Keratinocyte (primary cell): Measurements from ENCODE around the gene CADM2. TPM values are rescaled to one million over a fixed set of nuclear protein-coding genes. Genes with fewer than 3 reads are reported as not detected.

Experiments used
- DNase-seq: peaks from one replicate; pipeline ENCODE4 v3.0.0-alpha.2; 2011; ENCODE audit warnings: low read depth, missing footprints, low spot score
- FAIRE-seq: peaks from 2 replicates; lab custom pipeline; 2011; peaks lifted over from hg19 to GRCh38; lab: Jason Lieb, UNC
- H2AFZ ChIP-seq: 2 replicates; pipeline ENCODE4 v1.6.0; 2012; ENCODE audit warnings: low read length, control low read depth, inconsistent platforms; ENCODE audit not compliant: control insufficient read depth
- H3K27ac ChIP-seq: 2 replicates; pipeline ENCODE4 v1.5.1; 2011; ENCODE audit warnings: low read length; ENCODE audit not compliant: control insufficient read depth, insufficient read depth
- H3K27me3 ChIP-seq: 3 replicates; pipeline ENCODE4 v1.6.0; 2011; ENCODE audit warnings: low read length; ENCODE audit not compliant: control insufficient read depth, insufficient read depth; ENCODE audit errors: extremely low read depth
- H3K36me3 ChIP-seq, 2 experiments: 2 replicates in 1 of 2; 3 replicates in 1 of 2; pipeline ENCODE4 v1.5.1; 2011; ENCODE audit warnings: low read length in 2 of 2, mild to moderate bottlenecking in 1 of 2; ENCODE audit not compliant: control insufficient read depth in 2 of 2, insufficient read depth in 2 of 2; ENCODE audit errors: extremely low read depth in 1 of 2
- H3K4me1 ChIP-seq: 3 replicates; pipeline ENCODE4 v1.5.1; 2011; ENCODE audit warnings: low read length; ENCODE audit not compliant: control insufficient read depth, insufficient read depth; ENCODE audit errors: extremely low read depth
- H3K4me2 ChIP-seq: 3 replicates; pipeline ENCODE4 v1.6.0; 2011; ENCODE audit warnings: low read depth, low read length; ENCODE audit not compliant: control insufficient read depth, insufficient read depth; ENCODE audit errors: extremely low read depth
- H3K4me3 ChIP-seq, 3 experiments: fragments of 200-600 bp in 1 of 3; sonication (generic) in 1 of 3; 2 replicates in 2 of 3; 3 replicates in 1 of 3; pipeline ENCODE4 v1.5.1; 2011 to 2016; ENCODE audit warnings: low read length in 3 of 3, mild to moderate bottlenecking in 3 of 3, control low read depth in 2 of 3, inconsistent platforms in 1 of 3, low read depth in 1 of 3, mixed read lengths in 1 of 3, mixed run types in 1 of 3, moderate library complexity in 1 of 3; ENCODE audit not compliant: control insufficient read depth in 2 of 3, insufficient read depth in 2 of 3; ENCODE audit errors: extremely low read depth in 1 of 3
- H3K79me2 ChIP-seq: 2 replicates; pipeline ENCODE4 v1.6.0; 2012; ENCODE audit warnings: low read length; ENCODE audit not compliant: control insufficient read depth, insufficient read depth
- H3K9ac ChIP-seq: 3 replicates; pipeline ENCODE4 v1.6.0; 2011; ENCODE audit warnings: low read length; ENCODE audit not compliant: control insufficient read depth, insufficient read depth; ENCODE audit errors: extremely low read depth
- H3K9me1 ChIP-seq: 3 replicates; pipeline ENCODE4 v1.6.0; 2011; ENCODE audit warnings: low read length; ENCODE audit not compliant: control insufficient read depth, insufficient read depth; ENCODE audit errors: extremely low read depth
- H3K9me3 ChIP-seq: 2 replicates; pipeline ENCODE4 v1.5.1; 2012; ENCODE audit warnings: low read depth, low read length; ENCODE audit not compliant: control insufficient read depth
- H4K20me1 ChIP-seq: 3 replicates; pipeline ENCODE4 v1.6.0; 2011; ENCODE audit warnings: low read length; ENCODE audit not compliant: control insufficient read depth, insufficient read depth; ENCODE audit errors: extremely low read depth
- EZH2 ChIP-seq: IDR thresholded peaks from one replicate; pipeline ENCODE4 v1.6.1; 2012; ENCODE audit warnings: inconsistent platforms, mild to moderate bottlenecking, low read length, moderate library complexity
- dilution Hi-C: fragments of 300-500 bp; cut with MboI; formaldehyde crosslinking; loops from one replicate; pipeline ENCODE4 v1.7.0; 2020; ENCODE audit warnings: low sequenced_read_pairs; ENCODE audit not compliant: extremely low pct_ligation_motif_present
- polyA plus RNA-seq, 5 experiments: library from polyadenylated mRNA; depleted of rRNA in 3 of 5; stranded (reverse) in 3 of 5; stranded (forward) in 1 of 5; unstranded in 1 of 5; fragments of >200 nt; gene quantifications; 1 replicate in 1 of 5; 2 replicates in 3 of 5; 3 replicates in 1 of 5; pipeline versions ENCODE4 v1.2.1 to v1.2.3, GENCODE V29; 2011 to 2012; ENCODE audit warnings: missing spikeins in 2 of 5, low read depth in 1 of 5, low replicate concordance in 1 of 5
- TF ChIP-seq, protein P1 (sequence below), 3 experiments: IDR thresholded peaks in 1 of 3; conservative IDR thresholded peaks in 1 of 3; optimal IDR thresholded peaks in 1 of 3; 2 replicates in 2 of 3; 3 replicates in 1 of 3; pipeline versions ENCODE3 to v1.5.1; 2011; ENCODE audit warnings: low read length in 3 of 3, mild to moderate bottlenecking in 3 of 3, moderate library complexity in 2 of 3, control low read depth in 1 of 3, inconsistent platforms in 1 of 3; ENCODE audit not compliant: insufficient read depth in 2 of 3; ENCODE audit errors: extremely low read depth in 1 of 3

Gene CADM2
- polyA plus RNA-seq, 1 donor (not counting 4 experiments of a cell fraction or from before 2014, with no cell fraction given), result not detected

GRCh38 chr3:85662462-85662861 lies 703.7 kb downstream of the CADM2 start:
- Histone ChIP-seq H3K9me1 (no peaks in the 10 kb centered on the region), H3K4me2 (no peak overlapping the region), H4K20me1 (no peaks in the 10 kb centered on the region), H3K36me3 (no peaks in the 10 kb centered on the region), H3K79me2 (no peaks in the 10 kb centered on the region), H3K4me3 (no peak overlapping the region), H3K27me3 (no peaks in the 10 kb centered on the region), H3K9ac (no peak overlapping the region), H3K9me3 (no peaks in the 10 kb centered on the region), H3K27ac (no peak overlapping the region), H2AFZ (no peak overlapping the region), H3K4me1 (no peaks in the 10 kb centered on the region)
- no peak for FAIRE-seq
- TF ChIP-seq, protein P1, sequence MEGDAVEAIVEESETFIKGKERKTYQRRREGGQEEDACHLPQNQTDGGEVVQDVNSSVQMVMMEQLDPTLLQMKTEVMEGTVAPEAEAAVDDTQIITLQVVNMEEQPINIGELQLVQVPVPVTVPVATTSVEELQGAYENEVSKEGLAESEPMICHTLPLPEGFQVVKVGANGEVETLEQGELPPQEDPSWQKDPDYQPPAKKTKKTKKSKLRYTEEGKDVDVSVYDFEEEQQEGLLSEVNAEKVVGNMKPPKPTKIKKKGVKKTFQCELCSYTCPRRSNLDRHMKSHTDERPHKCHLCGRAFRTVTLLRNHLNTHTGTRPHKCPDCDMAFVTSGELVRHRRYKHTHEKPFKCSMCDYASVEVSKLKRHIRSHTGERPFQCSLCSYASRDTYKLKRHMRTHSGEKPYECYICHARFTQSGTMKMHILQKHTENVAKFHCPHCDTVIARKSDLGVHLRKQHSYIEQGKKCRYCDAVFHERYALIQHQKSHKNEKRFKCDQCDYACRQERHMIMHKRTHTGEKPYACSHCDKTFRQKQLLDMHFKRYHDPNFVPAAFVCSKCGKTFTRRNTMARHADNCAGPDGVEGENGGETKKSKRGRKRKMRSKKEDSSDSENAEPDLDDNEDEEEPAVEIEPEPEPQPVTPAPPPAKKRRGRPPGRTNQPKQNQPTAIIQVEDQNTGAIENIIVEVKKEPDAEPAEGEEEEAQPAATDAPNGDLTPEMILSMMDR (optimal IDR thresholded peaks at IDR 0.05 in 1 of 3, IDR thresholded peaks at IDR 0.05 in 1 of 3, conservative IDR thresholded peaks at IDR 0.05 in 1 of 3; ENCODE audit: extremely low read depth in 1 of 3, insufficient read depth in 2 of 3, low read length in 3 of 3), result no peak
- no peak for TF ChIP-seq EZH2
- no peak for DNase-seq
- dilution Hi-C loops, result no loop called here

DNA sequence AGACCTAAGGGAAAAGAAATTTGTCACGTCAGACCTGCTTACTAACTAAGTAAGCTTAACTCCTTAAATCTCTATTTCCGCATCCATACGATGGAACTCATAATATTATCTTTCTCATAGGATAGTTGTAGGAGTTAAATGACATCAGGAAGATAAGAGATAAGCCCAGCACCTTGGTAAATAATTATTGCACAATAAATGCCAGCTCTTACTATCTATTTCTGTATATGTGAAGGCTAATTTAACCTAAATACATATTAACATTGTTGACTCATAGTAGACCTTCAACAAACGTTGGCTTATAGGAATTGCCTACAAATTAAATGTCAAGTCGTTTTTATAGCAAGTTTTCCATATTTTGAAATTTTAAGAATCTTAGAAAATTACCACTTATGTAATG lies 709.0 kb downstream of the CADM2 start:
- H3K4me1 ChIP-seq, result no peaks in the 10 kb centered on the region
- no peak overlapping the region for H2AFZ ChIP-seq
- H3K36me3 ChIP-seq, result no peaks in the 10 kb centered on the region
- H3K79me2 ChIP-seq, result no peaks in the 10 kb centered on the region
- no peak overlapping the region for H3K9ac ChIP-seq
- no peaks in the 10 kb centered on the region for H3K27me3 ChIP-seq
- no peak overlapping the region for H3K4me2 ChIP-seq
- DNase-seq (no peak), FAIRE-seq (no peak)
- dilution Hi-C loops, result no loop called here
- TF ChIP-seq EZH2, result no peak
- TF ChIP-seq, protein P1 (optimal IDR thresholded peaks at IDR 0.05 in 1 of 3, IDR thresholded peaks at IDR 0.05 in 1 of 3, conservative IDR thresholded peaks at IDR 0.05 in 1 of 3; ENCODE audit: extremely low read depth in 1 of 3, insufficient read depth in 2 of 3, low read length in 3 of 3), result no peak
- H3K9me3 ChIP-seq, result no peaks in the 10 kb centered on the region
- H3K27ac ChIP-seq, result no peak overlapping the region
- H4K20me1 ChIP-seq, result no peaks in the 10 kb centered on the region
- no peak overlapping the region for H3K4me3 ChIP-seq
- no peaks in the 10 kb centered on the region for H3K9me1 ChIP-seq
